Stimulated activated CD8-positive, alpha-beta memory T cell treated with anti-CD3 and anti-CD28 coated beads, Interleukin-15, amount 100 ng/mL, for 24 hours (primary cell): ENCODE results near the gene TRNAU1AP.
A peak's percentile ranks its signal among the peaks of the same experiment; 100 is the strongest.
"Not testable (repeated sequence)": the region's sequence is repeated elsewhere in the genome, so short reads cannot be mapped to it uniquely, and the experiment has no call there.

ENCODE experiments used
- DNase-seq: peaks from one replicate; pipeline ENCODE4 v3.0.0-alpha.2; 2020; ENCODE audit warnings: low read depth

Gene TRNAU1AP

GRCh38 chr1:28552758-28553663 lies at the start of gene TRNAU1AP:
Gene TRNAU1AP, plus strand, starts transcription at chr1:28553085. Its CDS starts 26 bp downstream, at chr1:28553111.
- DNase-seq: peak; percentile 94

- no peak for DNase-seq
Observed at GRCh38 chr1:28503117-28503516, 49.8 kb upstream of the TRNAU1AP start.

- peak; percentile 80 for DNase-seq
Observed at GRCh38 chr1:28505406-28506187, 47.3 kb upstream of the TRNAU1AP start, which contains the start of gene RCC1. Gene RCC1, plus strand, starts transcription at chr1:28506043. Its CDS starts 23,824 bp downstream, at chr1:28529867.

GRCh38 chr1:28506907-28507246 lies 46.0 kb upstream of the TRNAU1AP start:
- DNase-seq: no peak

- peak; percentile 31 for DNase-seq
Observed at GRCh38 chr1:28507247-28507645, 45.6 kb upstream of the TRNAU1AP start.

GRCh38 chr1:28507646-28508434 lies 45.0 kb upstream of the TRNAU1AP start:
- peak; percentile 24 for DNase-seq

GRCh38 chr1:28508435-28508754 lies 44.5 kb upstream of the TRNAU1AP start:
- peak; percentile 15 for DNase-seq

GRCh38 chr1:28509705-28510272 lies 43.1 kb upstream of the TRNAU1AP start:
- DNase-seq: peak; percentile 17

- peak; percentile 25 for DNase-seq
Observed at GRCh38 chr1:28510273-28510969, 42.5 kb upstream of the TRNAU1AP start.

GRCh38 chr1:28510970-28511440 lies 41.9 kb upstream of the TRNAU1AP start:
- no peak for DNase-seq

GRCh38 chr1:28512058-28512611 lies 40.8 kb upstream of the TRNAU1AP start:
- no peak for DNase-seq

GRCh38 chr1:28514445-28514933 lies 38.4 kb upstream of the TRNAU1AP start:
- DNase-seq: not testable (repeated sequence)

GRCh38 chr1:28516518-28516956 lies 36.3 kb upstream of the TRNAU1AP start:
- no peak for DNase-seq

GRCh38 chr1:28517649-28517999 lies 35.3 kb upstream of the TRNAU1AP start:
- no peak for DNase-seq

GRCh38 chr1:28518000-28518744 lies 34.7 kb upstream of the TRNAU1AP start:
- peak; percentile 84 for DNase-seq

GRCh38 chr1:28518745-28519341 lies 34.0 kb upstream of the TRNAU1AP start:
- no peak for DNase-seq

- DNase-seq: no peak
Observed at GRCh38 chr1:28519946-28520725, 32.7 kb upstream of the TRNAU1AP start.

GRCh38 chr1:28520796-28521195 lies 32.1 kb upstream of the TRNAU1AP start:
- not testable (repeated sequence) for DNase-seq
